OCI-M2 (cell line): ENCODE results near the gene PPP2R5A.
"Not testable (repeated sequence)": the region's sequence is repeated elsewhere in the genome, so short reads cannot be mapped to it uniquely, and the experiment has no call there.

Experiments
- DNase-seq: peaks from one replicate; lab custom pipeline; 2025; ENCODE audit not compliant: unreplicated experiment; lab: John Stamatoyannopoulos, UW

Gene PPP2R5A

GRCh38 chr1:212294983-212295382, 9.8 kb downstream of the PPP2R5A start:
- DNase-seq = no peak

GRCh38 chr1:212295579-212295978, 10.4 kb downstream of the PPP2R5A start:
- no peak for DNase-seq

- no peak for DNase-seq
Observed at GRCh38 chr1:212297338-212297737, 12.1 kb downstream of the PPP2R5A start.

DNA sequence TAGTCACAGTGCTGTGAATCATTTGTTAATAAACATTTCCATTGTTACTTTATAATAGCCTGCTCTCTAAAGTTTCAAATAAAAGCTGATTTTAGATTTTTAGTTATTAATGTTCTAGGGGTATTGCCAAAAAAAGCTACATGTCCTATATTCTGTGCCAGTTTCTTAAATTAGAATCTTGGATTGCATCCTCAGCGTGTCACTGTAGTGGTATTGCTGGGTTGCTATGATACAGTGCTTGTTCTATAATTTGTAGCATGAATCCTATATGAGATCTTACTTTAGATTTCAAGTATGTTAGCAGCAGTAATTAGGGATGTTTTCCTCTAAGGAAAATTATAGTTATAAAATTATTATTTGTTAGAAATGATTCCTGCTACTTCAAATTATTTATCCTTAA, 16.4 kb downstream of the PPP2R5A start:
- DNase-seq = no peak

GRCh38 chr1:212302745-212303383, 17.7 kb downstream of the PPP2R5A start:
- DNase-seq = no peak

GRCh38 chr1:212305342-212305741, 20.1 kb downstream of the PPP2R5A start:
- DNase-seq = no peak

DNA sequence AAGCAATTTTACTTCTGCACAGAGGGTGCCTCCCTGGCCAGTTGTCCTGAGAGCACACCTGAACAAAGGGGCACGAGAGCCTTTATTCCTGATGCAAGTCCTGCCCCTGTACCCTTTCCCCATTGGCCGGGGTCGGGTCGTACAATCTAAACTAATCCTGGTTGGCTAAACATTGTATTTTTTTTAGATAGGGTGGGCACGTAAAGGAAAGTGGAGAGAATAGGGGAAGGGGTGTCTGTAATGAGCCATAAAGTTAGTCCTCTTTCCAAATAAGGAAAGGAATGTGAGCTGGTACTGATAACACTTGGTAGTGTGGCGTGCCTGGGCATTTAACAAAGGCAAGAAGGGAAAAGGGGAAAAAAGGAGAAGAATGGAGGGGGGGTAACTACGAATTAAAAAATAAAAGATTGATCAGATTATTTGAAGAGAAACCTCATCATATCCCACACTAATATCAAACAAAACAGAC, 20.8 kb downstream of the PPP2R5A start:
- not testable (repeated sequence) for DNase-seq

- DNase-seq = no peak
Observed at GRCh38 chr1:212309967-212310366, 24.8 kb downstream of the PPP2R5A start.

DNA sequence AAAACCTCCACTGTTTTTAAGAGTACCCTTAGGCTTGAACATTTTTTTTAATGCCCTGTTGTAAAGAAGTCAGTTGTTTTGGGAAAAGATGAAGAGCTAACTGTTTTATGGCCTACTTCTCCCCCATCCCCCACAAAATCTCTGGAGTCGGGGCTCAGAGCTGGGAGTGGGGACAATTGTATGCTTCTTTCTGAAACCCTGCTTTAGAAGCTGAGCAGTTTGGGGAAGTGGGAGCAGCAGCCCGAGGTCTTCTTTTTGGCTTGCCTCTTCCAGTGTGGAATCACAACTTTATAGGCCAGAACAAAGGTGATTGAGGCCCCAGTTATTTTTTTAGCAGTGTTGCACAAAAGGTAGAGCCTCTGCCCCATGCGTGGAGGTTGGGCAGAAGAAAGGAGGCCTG, 25.2 kb downstream of the PPP2R5A start:
- no peak for DNase-seq

DNA sequence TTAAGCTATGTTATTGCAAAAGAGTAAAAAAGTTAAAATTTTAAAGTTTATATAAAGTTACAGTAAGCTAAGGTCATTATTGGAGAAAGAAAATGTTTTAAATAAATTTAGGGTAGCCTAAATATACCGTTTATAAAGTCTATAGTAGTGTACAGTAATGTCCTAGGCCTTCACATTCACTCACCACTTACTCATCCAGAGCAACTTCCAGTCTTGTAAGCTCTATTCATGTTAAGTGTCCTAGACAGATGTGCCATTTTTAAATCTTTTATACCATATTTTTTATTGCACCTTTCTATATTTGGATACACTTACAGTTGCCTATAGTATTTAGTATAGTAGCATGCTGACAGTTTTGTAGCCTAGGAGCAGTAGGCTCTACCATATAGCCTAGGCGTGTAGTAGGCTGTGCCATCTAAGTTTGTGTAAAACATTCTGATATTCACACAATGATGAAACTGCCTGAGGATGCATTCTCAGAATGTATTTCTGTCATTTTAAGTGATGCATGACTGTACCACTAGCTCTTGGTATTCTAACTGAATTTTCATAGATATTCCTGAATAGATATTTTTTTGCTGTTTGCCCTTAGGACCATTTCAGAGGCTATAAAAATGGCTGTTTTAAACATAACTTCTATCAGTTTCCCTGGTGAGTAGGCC, 26.8 kb downstream of the PPP2R5A start:
- DNase-seq = no peak

GRCh38 chr1:212313616-212314015, 28.4 kb downstream of the PPP2R5A start:
- no peak for DNase-seq

GRCh38 chr1:212315184-212315583, 30.0 kb downstream of the PPP2R5A start:
- DNase-seq = no peak

DNA sequence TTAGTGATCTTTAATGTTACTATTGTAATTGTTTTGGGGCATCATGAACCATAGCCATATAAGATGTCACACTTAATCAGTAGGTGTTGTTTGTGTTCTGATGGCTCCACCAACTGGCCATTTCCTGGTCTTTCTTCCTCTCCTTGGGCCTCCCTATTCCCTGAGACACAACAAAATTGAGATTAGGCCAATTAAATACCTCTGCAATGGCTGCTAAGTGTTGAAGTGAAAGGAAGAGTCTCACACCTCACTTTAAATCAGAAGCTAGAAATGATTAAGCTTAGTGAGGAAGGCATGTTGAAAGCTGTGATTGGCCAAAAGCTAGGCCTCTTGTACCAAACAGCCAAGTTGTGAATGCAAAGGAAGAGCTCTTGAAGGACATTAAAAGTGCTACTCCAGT, 30.7 kb downstream of the PPP2R5A start:
- no peak for DNase-seq

DNA sequence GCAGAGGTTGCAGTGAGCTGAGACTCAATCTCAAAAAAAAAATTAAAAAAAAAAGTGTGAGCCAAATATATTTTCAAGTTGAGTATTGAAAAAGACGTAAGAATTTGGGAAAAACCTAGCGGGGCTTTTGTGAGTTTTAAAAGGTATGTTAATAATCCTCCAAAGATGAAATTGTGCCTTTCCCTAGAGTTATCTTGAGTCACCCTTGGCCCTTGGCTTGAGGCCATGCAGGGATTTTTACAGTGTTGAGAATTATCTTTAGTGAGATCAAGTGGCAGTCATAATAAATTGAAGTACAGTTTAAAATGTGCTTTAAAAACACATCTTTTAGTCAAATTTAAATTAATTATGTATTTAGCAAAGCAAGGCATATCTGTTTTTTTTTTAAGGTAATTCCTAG, 32.7 kb downstream of the PPP2R5A start:
- no peak for DNase-seq

- DNase-seq = not testable (repeated sequence)
Observed at GRCh38 chr1:212321031-212321430, 35.8 kb downstream of the PPP2R5A start.

DNA sequence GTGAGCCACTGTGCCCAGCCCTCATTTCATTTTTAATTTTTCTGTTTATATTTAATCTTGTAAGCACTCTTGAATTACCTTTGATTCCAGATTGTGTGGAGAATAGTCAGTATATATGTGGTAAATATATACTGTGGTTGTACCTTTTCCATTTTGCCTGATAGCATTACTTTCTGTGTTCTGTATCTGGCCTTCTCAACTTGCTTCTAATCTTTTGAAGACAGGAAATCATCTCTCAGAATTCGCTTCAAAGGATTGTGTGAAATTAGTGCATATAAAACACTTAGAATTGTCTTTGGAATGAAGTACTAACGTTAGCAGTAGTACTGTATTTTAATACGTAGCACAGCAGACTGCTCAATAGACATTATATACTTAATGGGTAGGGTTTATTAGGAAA, 37.9 kb downstream of the PPP2R5A start:
- DNase-seq = no peak

GRCh38 chr1:212326541-212326940, 41.3 kb downstream of the PPP2R5A start:
- no peak for DNase-seq

DNA sequence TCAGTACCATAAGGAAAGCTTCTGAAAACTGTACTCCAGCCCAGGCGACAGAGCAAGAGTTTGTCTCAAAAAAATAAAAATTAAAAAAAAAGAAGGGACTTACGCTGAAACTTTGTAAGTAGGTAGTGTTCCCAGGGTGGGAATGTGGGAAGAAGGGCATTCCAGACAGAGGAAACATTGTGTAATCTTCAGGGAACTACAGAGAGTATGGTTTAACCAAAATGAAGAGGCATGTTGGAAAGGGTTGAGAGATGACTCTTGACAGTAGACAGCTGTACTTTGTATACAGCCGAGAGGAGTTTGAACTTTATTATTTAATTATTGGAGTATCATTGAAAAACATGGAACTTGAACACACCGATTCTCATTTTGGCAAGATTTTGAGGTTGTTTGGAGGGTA, 43.0 kb downstream of the PPP2R5A start:
- DNase-seq = no peak

- no peak for DNase-seq
Observed at GRCh38 chr1:212329105-212329504, 43.9 kb downstream of the PPP2R5A start.

- DNase-seq = no peak
Observed at GRCh38 chr1:212341090-212341489, 55.9 kb downstream of the PPP2R5A start.

DNA sequence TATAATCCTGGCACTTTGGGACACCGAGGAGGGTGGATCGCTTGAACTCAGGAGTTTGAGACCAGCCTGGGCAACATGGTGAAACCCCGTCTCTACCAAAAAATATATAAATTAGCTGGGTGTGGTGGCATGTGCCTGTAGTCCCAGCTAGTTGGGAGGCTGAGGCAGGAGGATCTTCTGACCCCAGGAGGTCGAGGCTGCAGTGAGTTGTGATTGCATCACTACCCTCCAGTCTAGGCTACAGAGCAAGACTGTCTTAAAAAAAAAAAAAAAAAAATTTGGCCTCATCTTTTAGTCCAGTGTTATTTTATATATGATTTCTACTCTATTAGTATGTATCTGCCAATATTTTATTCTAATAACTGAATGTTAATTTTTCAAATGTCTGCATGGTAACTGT, 59.7 kb downstream of the PPP2R5A start:
- no peak for DNase-seq

- no peak for DNase-seq
Observed at GRCh38 chr1:212346601-212347000, 61.4 kb downstream of the PPP2R5A start.
